8988T (cell line): ENCODE measurements around the gene SMTN.

ENCODE experiments used
- DNase-seq: peaks from one replicate; pipeline ENCODE4 v3.0.0; 2011

SMTN gene

DNA sequence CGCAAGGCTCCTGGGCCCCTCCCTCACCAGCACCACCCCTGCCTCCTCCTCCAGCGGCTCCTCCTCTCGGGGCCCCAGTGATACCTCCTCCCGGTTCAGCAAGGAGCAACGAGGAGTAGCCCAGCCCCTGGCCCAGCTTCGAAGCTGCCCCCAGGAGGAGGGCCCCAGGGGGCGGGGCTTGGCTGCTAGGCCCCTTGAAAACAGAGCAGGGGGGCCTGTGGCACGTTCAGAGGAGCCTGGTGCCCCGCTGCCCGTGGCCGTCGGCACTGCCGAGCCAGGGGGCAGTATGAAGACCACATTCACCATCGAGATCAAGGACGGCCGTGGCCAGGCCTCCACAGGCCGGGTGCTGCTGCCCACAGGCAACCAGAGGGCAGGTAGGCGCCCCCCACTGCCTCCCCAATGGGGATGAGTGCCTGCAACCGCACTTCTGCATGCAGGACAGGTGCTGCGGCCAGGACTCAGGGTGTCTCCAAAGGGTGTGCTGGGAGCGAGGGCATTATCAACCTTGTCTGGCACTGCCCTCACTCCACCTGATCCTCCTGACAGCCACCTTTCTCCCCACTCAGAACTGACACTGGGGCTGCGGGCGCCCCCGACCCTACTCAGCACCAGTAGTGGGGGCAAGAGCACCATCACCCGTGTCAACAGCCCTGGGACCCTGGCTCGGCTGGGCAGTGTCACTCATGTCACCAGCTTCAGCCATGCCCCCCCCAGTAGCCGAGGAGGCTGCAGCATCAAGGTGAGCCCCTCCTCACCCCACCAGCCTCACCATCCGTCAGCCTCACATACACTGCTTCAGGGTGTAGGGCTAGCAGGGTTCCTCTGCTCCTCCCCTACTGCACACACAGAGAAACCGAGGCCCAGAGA is 10.2 kb downstream of the SMTN start:
- DNase-seq, result no peak

DNA sequence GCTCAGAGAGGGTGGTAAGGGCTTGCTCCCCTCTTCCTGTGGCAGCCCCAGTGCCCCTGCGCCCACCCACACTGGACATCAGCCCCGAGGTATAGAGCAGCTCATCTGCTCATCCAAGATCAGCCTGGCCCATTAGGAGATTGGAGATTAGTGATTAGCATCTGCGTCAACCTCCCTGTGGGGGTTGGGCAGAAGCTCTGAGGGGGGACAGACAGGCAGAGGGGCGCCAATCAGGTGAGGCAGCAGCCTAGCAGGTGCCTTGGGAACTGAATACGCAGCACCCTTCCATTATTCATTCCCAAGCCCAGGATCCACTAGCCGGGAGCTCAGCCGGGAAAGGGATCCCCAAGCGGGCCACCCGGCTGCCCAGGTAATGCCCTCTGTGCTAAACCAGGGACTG is 11.0 kb downstream of the SMTN start:
- DNase-seq, result peak; percentile 31

- DNase-seq, result peak; percentile 16
These were observed 12.2 kb downstream of the SMTN start for GRCh38 chr22:31093086-31093850.

DNA sequence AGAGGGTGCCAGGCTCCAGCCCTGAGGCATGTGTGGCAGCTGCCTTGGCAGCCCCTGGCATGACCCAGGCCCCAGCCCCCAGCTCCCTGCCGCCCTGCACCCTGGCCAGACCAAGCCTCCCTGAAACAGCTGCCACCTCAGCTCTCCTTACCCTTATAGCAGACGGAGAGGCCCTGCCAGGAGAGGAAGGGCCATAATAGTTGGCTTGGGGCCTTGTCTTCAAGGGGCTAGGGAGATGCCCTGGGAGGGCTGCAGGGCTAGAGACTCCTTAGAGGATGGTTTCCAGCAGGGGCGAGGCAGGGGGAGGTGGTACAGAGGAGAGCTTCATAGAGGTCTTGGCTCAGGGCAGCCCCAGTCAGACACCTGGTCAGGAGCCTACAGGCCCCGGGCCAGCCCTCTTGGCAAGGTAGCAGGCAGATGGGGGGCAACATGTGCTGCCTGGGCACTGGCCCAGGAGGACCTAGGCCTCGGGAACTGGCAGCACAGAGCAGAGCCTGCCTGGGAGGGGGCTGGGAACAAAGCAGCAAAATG is 13.0 kb downstream of the SMTN start:
- peak; percentile 21 for DNase-seq

DNA sequence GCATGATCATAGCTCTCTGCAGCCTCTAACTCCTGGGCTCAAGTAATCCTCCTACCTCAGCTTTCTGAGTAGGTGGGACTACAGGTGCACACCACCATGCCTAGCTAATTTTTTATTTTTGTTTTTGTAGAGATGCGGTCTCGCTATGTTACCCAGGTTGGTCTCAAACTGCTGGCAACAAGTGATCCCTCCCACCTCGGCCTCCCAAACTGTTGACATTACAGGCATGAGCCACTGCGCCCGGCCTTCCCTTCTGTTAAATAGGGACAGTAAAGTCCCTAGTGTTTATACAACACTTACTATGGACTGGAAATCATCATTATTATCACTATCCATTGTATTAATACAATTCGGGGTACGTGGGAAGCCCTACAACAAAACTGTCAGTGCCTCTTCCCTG is 13.6 kb downstream of the SMTN start:
- no peak for DNase-seq

DNA sequence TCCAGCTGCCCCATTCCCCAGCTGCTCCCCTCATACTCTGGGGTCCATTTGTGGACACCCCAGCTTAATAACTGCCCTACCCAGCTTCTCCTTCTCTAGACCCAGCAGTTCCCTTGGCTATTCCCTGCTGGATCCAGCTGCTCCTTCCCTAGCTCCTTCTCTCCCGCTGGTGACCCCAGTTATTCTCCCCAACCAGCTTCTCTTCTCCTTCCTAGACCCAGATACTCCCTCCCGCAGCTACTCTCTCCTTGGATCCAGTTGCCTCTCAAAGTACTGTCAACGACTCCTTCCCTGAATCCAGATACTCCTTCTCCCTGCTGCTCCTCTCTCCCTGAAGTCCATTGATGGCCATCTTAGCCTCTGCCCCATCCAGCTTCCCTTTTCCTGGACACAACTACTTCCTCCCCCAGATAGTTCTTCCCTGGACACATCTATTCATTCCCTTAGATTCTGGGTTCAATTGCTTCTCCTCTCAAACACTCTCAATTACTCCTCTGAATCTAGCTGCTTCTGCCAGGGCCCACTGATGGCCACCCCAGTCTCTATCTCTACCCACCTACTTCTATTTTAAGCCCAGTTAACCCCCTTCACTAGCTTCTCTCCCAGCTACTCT is 14.6 kb downstream of the SMTN start:
- no peak for DNase-seq

DNA sequence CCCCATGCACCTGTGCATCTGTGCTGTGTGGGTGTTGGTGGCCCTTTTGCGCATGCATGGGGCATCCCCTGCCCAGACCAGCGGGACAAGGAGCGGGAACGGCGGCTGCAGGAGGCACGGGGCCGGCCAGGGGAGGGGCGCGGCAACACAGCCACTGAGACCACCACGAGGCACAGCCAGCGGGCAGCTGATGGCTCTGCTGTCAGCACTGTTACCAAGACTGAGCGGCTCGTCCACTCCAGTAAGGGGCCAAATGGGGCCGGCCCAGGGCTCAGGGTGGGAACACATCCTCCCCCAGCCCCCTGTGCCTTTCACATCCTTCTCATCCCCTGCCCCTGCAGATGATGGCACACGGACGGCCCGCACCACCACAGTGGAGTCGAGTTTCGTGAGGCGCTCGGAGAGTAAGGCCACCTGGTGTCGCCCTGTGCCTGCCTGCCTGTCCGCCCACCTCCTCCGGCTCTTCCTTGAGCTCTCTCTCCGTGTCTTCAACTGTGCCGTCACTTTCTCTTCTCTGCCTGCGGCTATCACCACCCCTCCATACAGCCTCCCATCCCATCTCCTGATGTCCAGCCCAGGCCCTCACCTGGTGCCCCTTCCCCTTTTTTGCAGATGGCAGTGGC is 15.7 kb downstream of the SMTN start:
- DNase-seq, result peak; percentile 11

DNA sequence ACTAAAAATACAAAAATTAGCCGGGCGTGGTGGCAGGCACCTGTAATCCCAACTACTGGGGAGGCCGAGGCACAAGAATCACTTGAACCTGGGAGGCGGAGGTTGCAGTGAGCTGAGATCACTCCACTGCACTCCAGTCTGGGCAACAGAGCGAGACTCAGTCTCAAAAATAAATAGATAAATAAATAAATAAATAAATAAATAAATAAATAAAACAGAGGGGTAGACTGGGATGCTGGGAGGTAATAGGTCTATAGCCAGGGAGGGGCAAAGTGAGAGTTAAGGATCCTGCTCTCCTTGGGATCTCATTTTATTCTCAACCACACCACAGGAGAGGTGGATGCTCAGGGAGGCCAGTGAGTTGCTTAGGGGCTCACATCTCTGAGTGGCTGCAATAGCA is 16.4 kb downstream of the SMTN start:
- peak; percentile 14 for DNase-seq

DNA sequence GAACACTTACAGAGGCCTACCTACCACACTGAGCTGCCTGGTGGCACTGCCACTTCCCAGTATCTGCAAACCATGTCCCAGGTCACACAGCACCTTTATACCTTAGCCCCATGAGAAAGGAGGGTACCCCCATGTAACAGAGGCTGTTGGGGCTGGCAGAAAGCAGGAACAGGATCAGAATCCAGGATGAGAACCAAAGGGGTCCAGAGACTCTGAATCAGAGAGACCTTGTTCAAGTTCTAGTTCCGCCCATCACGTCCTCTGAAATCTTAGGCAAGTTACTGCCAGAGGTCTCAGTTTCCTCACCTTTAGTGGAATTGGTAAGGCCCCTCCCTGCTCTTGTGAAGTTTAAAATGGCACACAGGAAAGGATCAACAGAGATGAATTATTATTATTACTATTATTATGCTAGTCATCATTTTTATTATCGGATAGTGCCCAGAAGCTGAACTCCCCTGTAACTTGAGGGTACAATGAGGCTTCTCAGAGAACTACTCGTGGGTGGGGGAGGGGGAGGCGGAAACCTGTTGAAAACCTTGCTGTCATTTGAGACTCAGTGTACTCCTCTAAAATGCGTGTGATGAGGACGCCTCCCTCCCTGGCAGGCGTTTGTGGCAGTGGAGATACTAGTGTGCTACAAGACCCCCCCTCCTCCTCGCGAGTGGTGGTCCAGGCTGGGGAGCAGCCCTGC is 17.0 kb downstream of the SMTN start:
- peak; percentile 10 for DNase-seq

- DNase-seq, result peak; percentile 33
These were observed 17.6 kb downstream of the SMTN start for GRCh38 chr22:31098632-31099110.

GRCh38 chr22:31099386-31099785 is 18.3 kb downstream of the SMTN start:
- DNase-seq, result peak; percentile 9

- peak; percentile 6 for DNase-seq
These were observed 19.0 kb downstream of the SMTN start for GRCh38 chr22:31099841-31100761.

DNA sequence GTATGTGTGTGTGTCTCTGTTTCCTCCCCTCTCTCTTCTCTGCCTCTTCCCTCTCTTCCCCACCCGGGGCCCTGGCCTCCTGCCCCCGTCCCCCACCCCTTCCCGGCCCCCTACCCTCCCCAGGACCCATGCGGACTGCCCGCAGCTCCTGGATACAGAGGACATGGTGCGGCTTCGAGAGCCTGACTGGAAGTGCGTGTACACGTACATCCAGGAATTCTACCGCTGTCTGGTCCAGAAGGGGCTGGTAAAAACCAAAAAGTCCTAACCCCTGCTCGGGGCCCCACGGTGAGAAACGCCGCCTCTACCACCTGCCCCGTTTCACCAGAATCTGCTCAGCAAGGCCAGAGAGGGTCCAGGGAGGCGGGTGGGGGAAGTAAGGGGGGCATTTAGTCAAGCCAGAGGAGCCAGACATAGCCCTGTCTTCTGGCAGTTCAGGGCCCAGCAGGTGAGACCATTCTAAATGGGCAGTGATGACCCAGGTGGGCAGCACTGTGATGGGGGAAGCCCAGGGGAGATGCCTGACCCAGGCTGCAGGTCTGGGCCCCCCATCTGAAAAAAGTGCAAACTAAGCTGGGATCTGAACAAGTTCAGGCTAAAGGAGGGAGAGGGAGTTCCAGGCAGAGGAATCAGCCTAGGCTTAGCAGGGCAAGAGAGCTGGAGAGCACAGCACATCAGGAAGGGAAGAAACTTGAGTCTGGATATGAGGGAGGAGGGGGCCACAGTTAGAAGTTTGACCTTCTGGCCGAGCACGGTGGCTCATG is 19.8 kb downstream of the SMTN start:
- peak; percentile 4 for DNase-seq

DNA sequence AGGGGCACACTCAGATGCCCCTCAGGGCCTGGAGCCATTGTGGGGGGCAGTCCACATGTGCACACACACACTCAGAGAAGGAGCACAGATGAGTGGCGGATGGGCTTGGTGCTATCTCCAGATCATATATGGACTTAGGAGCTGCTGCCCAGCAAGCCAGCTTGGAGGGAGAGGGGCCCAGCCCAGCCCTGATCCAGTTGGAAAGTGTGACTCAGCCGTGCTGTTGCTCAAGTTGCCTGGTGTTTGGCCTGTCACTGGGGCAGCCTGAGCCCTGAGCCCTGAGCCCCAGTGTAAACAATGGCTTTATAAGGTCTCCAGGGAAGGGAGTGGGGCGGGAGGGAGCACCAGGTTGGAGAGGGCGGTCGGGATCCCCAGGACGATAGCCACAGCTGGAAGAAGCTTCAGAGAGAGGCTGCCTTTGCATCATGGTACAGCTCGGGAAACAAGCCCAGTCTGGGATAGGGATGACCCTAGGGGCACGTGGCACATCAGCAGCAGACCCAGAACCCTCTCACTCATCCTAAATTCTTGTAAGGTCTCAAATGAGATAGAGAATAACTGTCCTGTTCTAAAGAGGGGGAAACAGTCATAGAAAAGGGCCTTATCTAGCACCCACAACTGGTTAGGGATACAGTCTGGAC is 21.4 kb downstream of the SMTN start:
- no peak for DNase-seq

DNA sequence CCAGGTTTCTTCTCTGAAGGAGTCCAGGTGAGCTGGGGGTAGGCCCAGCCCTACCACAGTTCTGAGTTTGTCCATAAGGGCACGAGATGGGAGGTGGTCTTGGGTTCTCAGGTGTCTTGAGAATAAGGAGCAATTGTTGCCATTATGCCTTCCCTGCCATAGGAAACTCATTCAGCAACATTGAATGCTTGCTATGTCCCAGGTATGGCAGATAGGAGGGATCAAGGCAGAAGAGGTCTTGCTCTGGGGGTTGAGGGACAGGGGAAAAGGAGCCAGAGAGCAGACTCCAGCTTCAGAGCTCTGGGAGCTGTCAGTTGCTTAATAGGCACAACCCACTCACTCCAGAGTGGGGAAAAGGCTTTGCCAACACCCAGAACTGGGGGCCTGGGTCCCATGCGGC is 22.0 kb downstream of the SMTN start:
- DNase-seq, result no peak

DNA sequence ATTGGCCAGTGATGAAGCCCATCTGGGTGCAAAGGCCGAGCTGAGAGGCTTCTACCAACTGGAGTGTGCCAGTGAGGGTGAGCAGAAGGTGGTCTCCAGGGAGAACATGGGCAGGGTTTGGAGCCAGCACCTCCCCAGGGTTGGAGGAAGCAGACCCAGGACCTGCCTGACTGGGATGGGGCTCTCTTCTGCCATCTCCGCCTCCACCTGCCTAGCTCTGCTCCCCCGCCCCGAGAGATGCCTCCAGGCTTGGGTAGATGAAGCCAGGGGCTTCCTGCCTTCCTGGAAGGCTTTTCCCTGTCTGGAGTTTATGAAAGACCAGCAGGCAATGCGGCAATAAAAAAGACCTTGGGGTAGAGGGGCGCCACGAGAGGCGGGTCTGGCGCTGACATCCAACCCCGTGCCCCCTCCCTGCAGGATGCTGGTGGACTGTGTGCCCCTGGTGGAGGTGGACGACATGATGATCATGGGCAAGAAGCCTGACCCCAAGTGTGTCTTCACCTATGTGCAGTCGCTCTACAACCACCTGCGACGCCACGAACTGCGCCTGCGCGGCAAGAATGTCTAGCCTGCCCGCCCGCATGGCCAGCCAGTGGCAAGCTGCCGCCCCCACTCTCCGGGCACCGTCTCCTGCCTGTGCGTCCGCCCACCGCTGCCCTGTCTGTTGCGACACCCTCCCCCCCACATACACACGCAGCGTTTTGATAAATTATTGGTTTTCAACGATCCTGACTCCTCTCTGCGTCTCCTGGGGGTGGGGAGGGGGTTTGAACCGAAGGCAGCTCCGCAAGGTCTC is 23.0 kb downstream of the SMTN start:
- DNase-seq, result no peak

- DNase-seq, result no peak
These were observed 23.8 kb downstream of the SMTN start for GRCh38 chr22:31104869-31105268.

DNA sequence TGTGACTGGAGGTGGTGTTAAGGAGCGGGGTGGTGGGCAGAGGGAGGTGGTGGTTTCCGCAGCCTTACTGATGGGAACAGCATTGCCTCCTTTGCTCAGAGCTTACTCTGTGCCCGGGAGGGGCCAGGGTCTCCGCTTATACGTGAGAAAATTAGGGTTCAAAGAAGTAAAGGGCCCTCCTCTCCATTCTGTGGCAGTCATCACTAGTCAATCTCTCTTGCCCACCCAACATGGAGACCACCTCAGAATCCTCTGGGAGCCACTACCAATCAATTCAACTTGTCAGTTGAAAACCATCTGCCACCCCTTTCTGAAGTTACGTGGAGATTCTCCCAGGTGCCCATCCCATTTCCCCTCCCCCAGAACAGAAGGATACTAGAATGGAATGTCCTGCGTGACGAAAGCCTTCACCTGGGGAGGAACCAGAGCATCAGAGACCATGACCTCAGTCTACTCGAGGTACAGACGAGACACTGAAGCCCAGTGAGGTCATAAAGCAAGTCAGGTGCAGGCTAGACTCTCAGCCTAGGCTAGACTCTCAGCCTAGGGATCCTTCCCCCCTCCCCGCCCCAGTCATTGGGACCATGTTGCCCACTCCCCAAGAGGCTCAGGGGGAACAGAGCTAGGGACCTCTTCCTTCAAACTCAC is 24.3 kb downstream of the SMTN start:
- DNase-seq, result no peak
